Neural cell (in vitro differentiated cells): Measurements from ENCODE around the gene MYBBP1A. TPM values are rescaled to one million over a fixed set of nuclear protein-coding genes. Genes with fewer than 3 reads are reported as not detected.

ENCODE experiments used
- H2AFZ ChIP-seq: fragments of 200-600, 300-800 bp; sonication (generic), shearing (Covaris generic); 2 replicates; pipeline ENCODE4 v1.6.0; 2014; ENCODE audit warnings: low read depth, mild to moderate bottlenecking, antibody characterized with exemption, low read length, moderate library complexity
- H3F3A ChIP-seq: fragments of 200-600 bp; shearing (Covaris generic); 2 replicates; pipeline ENCODE4 v1.6.1; 2016; ENCODE audit warnings: mild to moderate bottlenecking, moderate library complexity, mixed read lengths, antibody characterized with exemption, low read length; ENCODE audit not compliant: insufficient read depth, poor library complexity, severe bottlenecking
- H3K27ac ChIP-seq: fragments of 200-600, 300-800 bp; sonication (generic), shearing (Covaris generic); 2 replicates; pipeline ENCODE4 v1.5.1; 2014; ENCODE audit warnings: mild to moderate bottlenecking, low read length, moderate library complexity
- H3K27me3 ChIP-seq: fragments of 300-800, 200-600 bp; sonication (generic), shearing (Covaris generic); 2 replicates; pipeline ENCODE4 v1.6.0; 2014; ENCODE audit warnings: mild to moderate bottlenecking, low read depth, low read length, moderate library complexity; ENCODE audit not compliant: insufficient read depth
- H3K36me3 ChIP-seq: fragments of 300-800, 200-600 bp; sonication (generic), shearing (Covaris generic); 2 replicates; pipeline ENCODE4 v1.5.1; 2014; ENCODE audit warnings: mild to moderate bottlenecking, antibody characterized with exemption, low read length, moderate library complexity; ENCODE audit not compliant: insufficient read depth
- H3K4me2 ChIP-seq: fragments of 300-800, 200-600 bp; sonication (generic), shearing (Covaris generic); 2 replicates; pipeline ENCODE4 v1.6.0; 2014; ENCODE audit warnings: mild to moderate bottlenecking, low read length
- H3K4me3 ChIP-seq: fragments of 300-800, 200-600 bp; sonication (generic), shearing (Covaris generic); 2 replicates; pipeline ENCODE4 v1.5.1; 2014; ENCODE audit warnings: mild to moderate bottlenecking, low read length, moderate library complexity
- H3K79me2 ChIP-seq: fragments of 200-600 bp; shearing (Covaris generic); replicated peaks from 2 replicates; pipeline ENCODE4 v1.6.0; 2014; ENCODE audit warnings: mild to moderate bottlenecking, low read length, moderate library complexity; ENCODE audit not compliant: insufficient read depth
- H3K9ac ChIP-seq: fragments of 300-800, 200-600 bp; sonication (generic), shearing (Covaris generic); 2 replicates; pipeline ENCODE4 v1.6.1; 2016; ENCODE audit warnings: mild to moderate bottlenecking, low read length, mixed read lengths
- H3K9me2 ChIP-seq: fragments of 200-600 bp; shearing (Covaris generic); 2 replicates; pipeline ENCODE4 v1.6.1; 2016; ENCODE audit warnings: mild to moderate bottlenecking, low read length, mixed read lengths; ENCODE audit not compliant: insufficient read depth
- H3K9me3 ChIP-seq: fragments of 200-600, 300-800 bp; sonication (generic), shearing (Covaris generic); 2 replicates; pipeline ENCODE4 v1.6.1; 2016; ENCODE audit warnings: mild to moderate bottlenecking, mixed run types, low read length, moderate library complexity, mixed read lengths
- H4K20me1 ChIP-seq: fragments of 200-600 bp; shearing (Covaris generic); 2 replicates; pipeline ENCODE4 v1.6.1; 2016; ENCODE audit warnings: mild to moderate bottlenecking, mixed run types; ENCODE audit not compliant: insufficient read depth
- EP300 ChIP-seq: fragments of 450-650 bp; conservative IDR thresholded peaks from 2 replicates; pipeline ENCODE4 v1.6.1; 2014; ENCODE audit warnings: antibody characterized with exemption, mild to moderate bottlenecking, moderate library complexity; ENCODE audit not compliant: poor library complexity, severe bottlenecking
- EZH2 ChIP-seq: fragments of 200-600, 300-800 bp; shearing (Covaris generic), sonication (generic); IDR thresholded peaks from 2 replicates; pipeline ENCODE4 v1.6.1; 2014; ENCODE audit warnings: antibody characterized with exemption, low read length, borderline replicate concordance, mild to moderate bottlenecking; ENCODE audit not compliant: insufficient read depth, poor library complexity, severe bottlenecking
- MXI1 ChIP-seq: fragments of 450-650 bp; conservative IDR thresholded peaks from 2 replicates; pipeline ENCODE4 v1.6.1; 2014; ENCODE audit warnings: antibody characterized with exemption, mild to moderate bottlenecking; ENCODE audit not compliant: poor library complexity, severe bottlenecking
- POLR2AphosphoS5 ChIP-seq: IDR thresholded peaks from 2 replicates; pipeline ENCODE4 v1.6.1; 2012
- RAD21 ChIP-seq: fragments of 450-650 bp; conservative IDR thresholded peaks from 2 replicates; pipeline ENCODE4 v1.6.1; 2014; ENCODE audit warnings: antibody characterized with exemption, mild to moderate bottlenecking, moderate library complexity
- SMC3 ChIP-seq: fragments of 450-650 bp; conservative IDR thresholded peaks from 2 replicates; pipeline ENCODE4 v1.6.1; 2014; ENCODE audit warnings: antibody characterized with exemption, mild to moderate bottlenecking, moderate library complexity; ENCODE audit not compliant: poor library complexity
- TAF1 ChIP-seq: IDR thresholded peaks from 2 replicates; pipeline ENCODE4 v1.6.1; 2012; ENCODE audit warnings: low read depth
- polyA plus RNA-seq: library from polyadenylated mRNA; depleted of rRNA; stranded (reverse); fragments of >200 nt; gene quantifications from 2 replicates; pipeline ENCODE4 v1.2.3, GENCODE V29; 2014
- TF ChIP-seq, protein P1 (sequence below): IDR thresholded peaks from 2 replicates; pipeline ENCODE4 v1.6.1; 2012; ENCODE audit warnings: borderline replicate concordance
- TF ChIP-seq, protein P2 (sequence below): fragments of 450-650 bp; IDR thresholded peaks from 2 replicates; pipeline ENCODE4 v1.5.1; 2014; ENCODE audit warnings: antibody characterized with exemption, mild to moderate bottlenecking, moderate library complexity; ENCODE audit not compliant: poor library complexity, severe bottlenecking

MYBBP1A gene
- polyA plus RNA-seq, 1 donor from 2014 or later: 15.6 TPM

DNA sequence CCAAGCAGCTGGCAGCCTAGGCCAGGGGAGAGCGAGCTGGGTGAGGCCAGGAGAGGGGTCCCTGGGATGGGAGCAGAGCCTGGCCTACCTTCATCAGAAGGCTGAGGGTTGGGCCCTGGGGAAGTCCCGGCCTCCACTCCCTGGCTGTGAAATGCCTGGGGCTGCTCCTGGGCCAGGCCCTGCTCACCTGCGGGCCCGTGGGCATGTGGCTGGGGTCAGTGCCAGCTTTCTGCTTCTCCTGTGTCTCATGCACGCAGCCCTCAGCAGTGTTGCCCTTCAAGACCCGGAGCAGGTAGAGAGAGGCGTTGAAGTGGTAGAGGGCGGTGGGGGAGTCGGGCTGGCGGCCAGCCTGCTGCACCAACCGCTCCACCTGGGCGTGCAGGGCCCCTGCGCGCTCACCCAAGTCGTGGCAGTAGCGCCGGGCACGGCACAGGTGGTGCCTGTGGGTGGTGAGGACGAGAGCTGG lies 12.4 kb downstream of the MYBBP1A start:
- H3K27ac ChIP-seq: no peak overlapping the region
- no peak overlapping the region for H3K4me2 ChIP-seq
- H3K27me3 ChIP-seq: no peaks in the 10 kb centered on the region
- H4K20me1 ChIP-seq: no peaks in the 10 kb centered on the region
- H2AFZ ChIP-seq: no peak overlapping the region
- no peak overlapping the region for H3K9ac ChIP-seq
- H3K9me2 ChIP-seq: no peaks in the 10 kb centered on the region
- H3F3A ChIP-seq: no peaks in the 10 kb centered on the region
- H3K79me2 ChIP-seq: no peaks in the 10 kb centered on the region
- TF ChIP-seq POLR2AphosphoS5: no peak
- TF ChIP-seq, protein P1, sequence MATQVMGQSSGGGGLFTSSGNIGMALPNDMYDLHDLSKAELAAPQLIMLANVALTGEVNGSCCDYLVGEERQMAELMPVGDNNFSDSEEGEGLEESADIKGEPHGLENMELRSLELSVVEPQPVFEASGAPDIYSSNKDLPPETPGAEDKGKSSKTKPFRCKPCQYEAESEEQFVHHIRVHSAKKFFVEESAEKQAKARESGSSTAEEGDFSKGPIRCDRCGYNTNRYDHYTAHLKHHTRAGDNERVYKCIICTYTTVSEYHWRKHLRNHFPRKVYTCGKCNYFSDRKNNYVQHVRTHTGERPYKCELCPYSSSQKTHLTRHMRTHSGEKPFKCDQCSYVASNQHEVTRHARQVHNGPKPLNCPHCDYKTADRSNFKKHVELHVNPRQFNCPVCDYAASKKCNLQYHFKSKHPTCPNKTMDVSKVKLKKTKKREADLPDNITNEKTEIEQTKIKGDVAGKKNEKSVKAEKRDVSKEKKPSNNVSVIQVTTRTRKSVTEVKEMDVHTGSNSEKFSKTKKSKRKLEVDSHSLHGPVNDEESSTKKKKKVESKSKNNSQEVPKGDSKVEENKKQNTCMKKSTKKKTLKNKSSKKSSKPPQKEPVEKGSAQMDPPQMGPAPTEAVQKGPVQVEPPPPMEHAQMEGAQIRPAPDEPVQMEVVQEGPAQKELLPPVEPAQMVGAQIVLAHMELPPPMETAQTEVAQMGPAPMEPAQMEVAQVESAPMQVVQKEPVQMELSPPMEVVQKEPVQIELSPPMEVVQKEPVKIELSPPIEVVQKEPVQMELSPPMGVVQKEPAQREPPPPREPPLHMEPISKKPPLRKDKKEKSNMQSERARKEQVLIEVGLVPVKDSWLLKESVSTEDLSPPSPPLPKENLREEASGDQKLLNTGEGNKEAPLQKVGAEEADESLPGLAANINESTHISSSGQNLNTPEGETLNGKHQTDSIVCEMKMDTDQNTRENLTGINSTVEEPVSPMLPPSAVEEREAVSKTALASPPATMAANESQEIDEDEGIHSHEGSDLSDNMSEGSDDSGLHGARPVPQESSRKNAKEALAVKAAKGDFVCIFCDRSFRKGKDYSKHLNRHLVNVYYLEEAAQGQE: no peak
- TF ChIP-seq, protein P2, sequence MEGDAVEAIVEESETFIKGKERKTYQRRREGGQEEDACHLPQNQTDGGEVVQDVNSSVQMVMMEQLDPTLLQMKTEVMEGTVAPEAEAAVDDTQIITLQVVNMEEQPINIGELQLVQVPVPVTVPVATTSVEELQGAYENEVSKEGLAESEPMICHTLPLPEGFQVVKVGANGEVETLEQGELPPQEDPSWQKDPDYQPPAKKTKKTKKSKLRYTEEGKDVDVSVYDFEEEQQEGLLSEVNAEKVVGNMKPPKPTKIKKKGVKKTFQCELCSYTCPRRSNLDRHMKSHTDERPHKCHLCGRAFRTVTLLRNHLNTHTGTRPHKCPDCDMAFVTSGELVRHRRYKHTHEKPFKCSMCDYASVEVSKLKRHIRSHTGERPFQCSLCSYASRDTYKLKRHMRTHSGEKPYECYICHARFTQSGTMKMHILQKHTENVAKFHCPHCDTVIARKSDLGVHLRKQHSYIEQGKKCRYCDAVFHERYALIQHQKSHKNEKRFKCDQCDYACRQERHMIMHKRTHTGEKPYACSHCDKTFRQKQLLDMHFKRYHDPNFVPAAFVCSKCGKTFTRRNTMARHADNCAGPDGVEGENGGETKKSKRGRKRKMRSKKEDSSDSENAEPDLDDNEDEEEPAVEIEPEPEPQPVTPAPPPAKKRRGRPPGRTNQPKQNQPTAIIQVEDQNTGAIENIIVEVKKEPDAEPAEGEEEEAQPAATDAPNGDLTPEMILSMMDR: no peak
- no peak overlapping the region for H3K4me3 ChIP-seq
- no peaks in the 10 kb centered on the region for H3K36me3 ChIP-seq
- no peaks in the 10 kb centered on the region for H3K9me3 ChIP-seq

DNA sequence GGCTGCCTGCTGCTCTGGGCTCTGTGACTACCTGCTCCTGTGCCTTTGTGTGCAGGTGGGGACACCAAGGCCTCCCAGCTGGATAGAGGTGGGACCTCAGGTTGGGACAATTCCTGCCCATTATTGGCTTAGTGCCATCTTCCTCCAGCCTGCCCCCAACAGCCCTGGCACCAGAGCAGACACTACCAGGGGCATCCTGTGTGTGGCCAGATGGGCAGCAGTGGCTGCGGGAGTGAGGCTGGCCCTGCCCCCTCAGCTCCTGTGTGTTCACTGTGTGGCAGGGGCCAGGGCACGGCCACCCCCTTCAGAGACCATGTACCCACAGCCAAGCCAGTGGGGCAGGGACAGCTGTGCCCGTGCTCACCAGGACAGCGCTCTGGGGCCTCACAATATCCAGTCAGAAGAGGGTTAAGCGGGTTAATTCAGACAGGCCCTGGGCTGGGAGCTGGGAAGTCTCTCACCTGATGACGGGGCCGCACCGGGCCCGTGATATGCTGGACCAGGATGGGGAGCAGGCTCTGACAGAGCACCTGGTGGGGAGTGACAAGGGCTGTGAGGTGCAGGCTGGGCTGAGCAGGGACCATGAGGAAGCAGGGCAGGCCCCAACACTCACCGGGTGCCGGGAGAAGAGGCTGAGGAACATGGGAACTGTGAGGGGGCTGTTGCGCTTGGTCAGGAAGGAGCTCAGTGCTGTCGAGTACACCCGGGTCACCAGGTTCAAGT lies 13.0 kb downstream of the MYBBP1A start:
- TF ChIP-seq RAD21: no peak
- no peak for TF ChIP-seq SMC3
- TF ChIP-seq, protein P1: no peak
- no peak for TF ChIP-seq MXI1
- no peak for TF ChIP-seq EP300
- TF ChIP-seq, protein P2: no peak
- no peak for TF ChIP-seq POLR2AphosphoS5
- no peak for TF ChIP-seq TAF1
- TF ChIP-seq EZH2: no peak
- Histone ChIP-seq H4K20me1 (no peaks in the 10 kb centered on the region), H3K36me3 (no peaks in the 10 kb centered on the region), H2AFZ (no peak overlapping the region), H3K9me2 (no peaks in the 10 kb centered on the region), H3K4me3 (no peak overlapping the region), H3K4me2 (no peak overlapping the region), H3F3A (no peaks in the 10 kb centered on the region), H3K27ac (no peak overlapping the region), H3K9me3 (no peaks in the 10 kb centered on the region), H3K27me3 (no peaks in the 10 kb centered on the region), H3K9ac (no peak overlapping the region), H3K79me2 (no peaks in the 10 kb centered on the region)
